DOHH2 (cell line): ENCODE measurements around the gene ATG4A.

ENCODE experiments used
- H3F3A ChIP-seq: fragments of 200-600 bp; sonication (generic), shearing (Covaris generic); 2 replicates; pipeline ENCODE4 v1.6.0; 2016; ENCODE audit warnings: antibody characterized with exemption, mild to moderate bottlenecking; ENCODE audit not compliant: control insufficient read depth, insufficient read depth
- H3K27ac ChIP-seq: fragments of 200-600 bp; sonication (generic); 2 replicates; pipeline ENCODE4 v1.5.1; 2014; ENCODE audit warnings: low read depth, mild to moderate bottlenecking, low read length, moderate library complexity
- H3K27me3 ChIP-seq: fragments of 200-600 bp; sonication (generic); 2 replicates; pipeline ENCODE4 v1.6.1; 2014; ENCODE audit warnings: mild to moderate bottlenecking, low read length, mixed read lengths; ENCODE audit not compliant: control insufficient read depth
- H3K36me3 ChIP-seq: fragments of 200-600 bp; sonication (generic); 2 replicates; pipeline ENCODE4 v1.6.1; 2014; ENCODE audit warnings: mild to moderate bottlenecking, low read length, moderate library complexity, mixed read lengths; ENCODE audit not compliant: control insufficient read depth
- H3K4me1 ChIP-seq: fragments of 200-600 bp; sonication (generic); 2 replicates; pipeline ENCODE4 v1.6.1; 2014; ENCODE audit warnings: mild to moderate bottlenecking, low read length, mixed read lengths; ENCODE audit not compliant: control insufficient read depth
- H3K4me2 ChIP-seq: fragments of 200-600 bp; sonication (generic); 2 replicates; pipeline ENCODE4 v1.6.0; 2014; ENCODE audit warnings: mild to moderate bottlenecking, low read length, moderate library complexity
- H3K4me3 ChIP-seq: fragments of 200-600 bp; sonication (generic); 2 replicates; pipeline ENCODE4 v1.5.1; 2014; ENCODE audit warnings: mild to moderate bottlenecking, low read length, mixed read lengths
- H3K79me2 ChIP-seq: fragments of 200-600 bp; sonication (generic); 2 replicates; pipeline ENCODE4 v1.6.1; 2014; ENCODE audit warnings: mild to moderate bottlenecking, low read length, mixed read lengths; ENCODE audit not compliant: control insufficient read depth
- H3K9me2 ChIP-seq: fragments of 200-600 bp; sonication (generic); replicated peaks from 2 replicates; pipeline ENCODE4 v1.6.1; 2014; ENCODE audit warnings: mild to moderate bottlenecking, low read length, mixed read lengths; ENCODE audit not compliant: control insufficient read depth
- H3K9me3 ChIP-seq: fragments of 200-600 bp; sonication (generic); 2 replicates; pipeline ENCODE4 v1.6.1; 2014; ENCODE audit warnings: antibody characterized with exemption, low read length, mixed read lengths; ENCODE audit not compliant: control insufficient read depth, insufficient read depth
- H4K20me1 ChIP-seq: fragments of 200-600 bp; sonication (generic); 2 replicates; pipeline ENCODE4 v1.6.0; 2014; ENCODE audit warnings: low read depth, mild to moderate bottlenecking, antibody characterized with exemption, low read length, moderate library complexity; ENCODE audit not compliant: control insufficient read depth, insufficient read depth
- EZH2phosphoT487 ChIP-seq: fragments of 200-600 bp; sonication (generic); IDR thresholded peaks from 2 replicates; pipeline ENCODE4 v1.6.1; 2017; ENCODE audit warnings: borderline replicate concordance, mild to moderate bottlenecking, antibody characterized with exemption, low read length, moderate library complexity, mixed read lengths
- TF ChIP-seq, protein P1 (sequence below): fragments of 200-600 bp; sonication (generic); IDR thresholded peaks from one replicate; pipeline ENCODE4 v1.5.1; 2014; ENCODE audit warnings: antibody characterized with exemption, mild to moderate bottlenecking, low read depth, low read length; ENCODE audit not compliant: poor library complexity, severe bottlenecking

The ATG4A gene

DNA sequence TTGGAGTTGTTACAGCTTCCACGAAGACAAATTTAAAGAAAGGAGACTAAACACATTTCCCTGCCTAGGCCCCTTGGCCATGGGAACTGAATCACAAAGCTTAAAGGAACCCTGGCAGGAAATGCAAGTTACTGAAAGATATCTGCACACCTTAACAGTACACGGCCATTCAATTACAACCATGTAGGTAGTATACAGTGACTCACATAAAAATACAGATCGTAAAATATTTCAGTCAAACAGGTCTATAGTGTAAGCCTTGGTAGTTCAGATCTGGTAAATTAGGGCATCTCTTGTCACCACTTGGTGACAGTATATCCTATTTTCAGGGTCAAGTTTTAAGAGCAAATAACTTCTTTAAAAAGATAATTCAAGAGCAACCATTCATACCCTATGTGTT, 112.0 kb downstream of the ATG4A start:
- Histone ChIP-seq H3K9me2 (no peaks in the 10 kb centered on the region), H4K20me1 (no peaks in the 10 kb centered on the region), H3K27me3 (no peaks in the 10 kb centered on the region), H3K9me3 (no peaks in the 10 kb centered on the region), H3K27ac (no peak overlapping the region), H3K4me3 (no peak overlapping the region), H3K4me2 (no peak overlapping the region), H3K4me1 (no peaks in the 10 kb centered on the region), H3F3A (no peaks in the 10 kb centered on the region), H3K36me3 (no peaks in the 10 kb centered on the region), H3K79me2 (no peaks in the 10 kb centered on the region)
- TF ChIP-seq, protein P1, sequence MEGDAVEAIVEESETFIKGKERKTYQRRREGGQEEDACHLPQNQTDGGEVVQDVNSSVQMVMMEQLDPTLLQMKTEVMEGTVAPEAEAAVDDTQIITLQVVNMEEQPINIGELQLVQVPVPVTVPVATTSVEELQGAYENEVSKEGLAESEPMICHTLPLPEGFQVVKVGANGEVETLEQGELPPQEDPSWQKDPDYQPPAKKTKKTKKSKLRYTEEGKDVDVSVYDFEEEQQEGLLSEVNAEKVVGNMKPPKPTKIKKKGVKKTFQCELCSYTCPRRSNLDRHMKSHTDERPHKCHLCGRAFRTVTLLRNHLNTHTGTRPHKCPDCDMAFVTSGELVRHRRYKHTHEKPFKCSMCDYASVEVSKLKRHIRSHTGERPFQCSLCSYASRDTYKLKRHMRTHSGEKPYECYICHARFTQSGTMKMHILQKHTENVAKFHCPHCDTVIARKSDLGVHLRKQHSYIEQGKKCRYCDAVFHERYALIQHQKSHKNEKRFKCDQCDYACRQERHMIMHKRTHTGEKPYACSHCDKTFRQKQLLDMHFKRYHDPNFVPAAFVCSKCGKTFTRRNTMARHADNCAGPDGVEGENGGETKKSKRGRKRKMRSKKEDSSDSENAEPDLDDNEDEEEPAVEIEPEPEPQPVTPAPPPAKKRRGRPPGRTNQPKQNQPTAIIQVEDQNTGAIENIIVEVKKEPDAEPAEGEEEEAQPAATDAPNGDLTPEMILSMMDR: no peak
- no peak for TF ChIP-seq EZH2phosphoT487
